GM23338 (cell line): ENCODE results near the gene SLC9A3. TPM values are rescaled to one million over a fixed set of nuclear protein-coding genes. Genes with fewer than 3 reads are reported as not detected.

Experiments
- ATAC-seq: fragments of 200-7000 bp; cut with Tn5 transposase; 3 replicates; pipeline ENCODE4 v1.9.1; 2020
- DNase-seq: peaks from one replicate; pipeline ENCODE4 v3.0.0-alpha.2; 2015; ENCODE audit warnings: low spot score
- H2AFZ ChIP-seq: fragments of 200-600 bp; sonication (generic); 2 replicates; pipeline ENCODE4 v1.8.0; 2016; ENCODE audit warnings: antibody characterized with exemption, mild to moderate bottlenecking, moderate library complexity
- H3F3A ChIP-seq: fragments of 200-600 bp; sonication (generic); replicated peaks from 2 replicates; pipeline ENCODE4 v1.8.0; 2017; ENCODE audit warnings: antibody characterized with exemption, mixed run types, low read depth
- H3K27ac ChIP-seq: fragments of 200-600 bp; sonication (generic); 2 replicates; pipeline ENCODE4 v1.6.1; 2016; ENCODE audit warnings: low read depth
- H3K27me3 ChIP-seq: fragments of 200-600 bp; sonication (generic); 2 replicates; pipeline ENCODE4 v1.8.0; 2016; ENCODE audit warnings: mild to moderate bottlenecking, mixed run types, moderate library complexity; ENCODE audit not compliant: insufficient read depth
- H3K36me3 ChIP-seq: fragments of 200-600 bp; sonication (generic); 2 replicates; pipeline ENCODE4 v1.8.0; 2016; ENCODE audit warnings: mild to moderate bottlenecking; ENCODE audit not compliant: insufficient read depth
- H3K4me1 ChIP-seq: fragments of 200-600 bp; sonication (generic); 2 replicates; pipeline ENCODE4 v1.8.0; 2016; ENCODE audit warnings: mild to moderate bottlenecking, moderate library complexity; ENCODE audit not compliant: insufficient read depth
- H3K4me2 ChIP-seq: fragments of 200-600 bp; sonication (generic); 2 replicates; pipeline ENCODE4 v1.7.1; 2017; ENCODE audit warnings: mixed run types
- H3K4me3 ChIP-seq: fragments of 200-600 bp; sonication (generic); 2 replicates; pipeline ENCODE4 v1.6.1; 2016; ENCODE audit warnings: mixed run types
- H3K79me2 ChIP-seq: fragments of 200-600 bp; sonication (generic); replicated peaks from 2 replicates; pipeline ENCODE4 v1.8.0; 2017; ENCODE audit warnings: mild to moderate bottlenecking; ENCODE audit not compliant: insufficient read depth
- H3K9me2 ChIP-seq: fragments of 200-600 bp; sonication (generic); 2 replicates; pipeline ENCODE4 v1.8.0; 2017; ENCODE audit not compliant: insufficient read depth
- H4K20me1 ChIP-seq: fragments of 200-600 bp; sonication (generic); replicated peaks from 2 replicates; pipeline ENCODE4 v1.8.0; 2017; ENCODE audit warnings: mild to moderate bottlenecking; ENCODE audit not compliant: insufficient read depth
- H3K27ac Mint-ChIP-seq: 2 replicates; pipeline ENCODE4 v1.8.0; 2020; ENCODE audit warnings: inconsistent platforms, mild to moderate bottlenecking, moderate library complexity, mixed read lengths
- H3K27me3 Mint-ChIP-seq: 3 replicates; pipeline ENCODE4 v1.8.0; 2022; ENCODE audit warnings: low read depth, mild to moderate bottlenecking, moderate library complexity, mixed read lengths, inconsistent platforms; ENCODE audit not compliant: insufficient read depth, poor library complexity
- H3K36me3 Mint-ChIP-seq: 3 replicates; pipeline ENCODE4 v1.8.0; 2021; ENCODE audit warnings: low read depth, mild to moderate bottlenecking, inconsistent platforms, moderate library complexity, mixed read lengths
- H3K4me1 Mint-ChIP-seq: 3 replicates; pipeline ENCODE4 v1.8.0; 2020; ENCODE audit warnings: mild to moderate bottlenecking, inconsistent platforms, mixed read lengths
- H3K4me3 Mint-ChIP-seq: 3 replicates; pipeline ENCODE4 v1.8.0; 2021; ENCODE audit warnings: moderate library complexity, mild to moderate bottlenecking, inconsistent platforms, mixed read lengths
- H3K9me3 Mint-ChIP-seq: 3 replicates; pipeline ENCODE4 v1.8.0; 2020; ENCODE audit warnings: moderate library complexity, mild to moderate bottlenecking, inconsistent platforms, mixed read lengths
- CREB1 ChIP-seq: fragments of 250-450 bp; sonication (Bioruptor Pico); IDR thresholded peaks from 2 replicates; pipeline ENCODE4 v1.5.0; 2020; ENCODE audit warnings: low read depth, mild to moderate bottlenecking, moderate library complexity
- ETS1 ChIP-seq: IDR thresholded peaks from 2 replicates; pipeline ENCODE4 v1.6.1; 2016; ENCODE audit warnings: antibody characterized with exemption
- EZH2 ChIP-seq: fragments of 200-600 bp; sonication (generic); IDR thresholded peaks from one replicate; pipeline ENCODE4 v1.8.0; 2017; ENCODE audit warnings: antibody characterized with exemption, mild to moderate bottlenecking, low read depth; ENCODE audit not compliant: unreplicated experiment
- JUNB ChIP-seq: IDR thresholded peaks from one replicate; pipeline ENCODE4 v1.6.1; 2016; ENCODE audit warnings: antibody characterized with exemption; ENCODE audit not compliant: unreplicated experiment
- NANOG ChIP-seq: IDR thresholded peaks from 2 replicates; pipeline ENCODE4 v1.6.1; 2016; ENCODE audit warnings: antibody characterized with exemption, borderline replicate concordance
- POLR2AphosphoS5 ChIP-seq: IDR thresholded peaks from 2 replicates; pipeline ENCODE4 v1.6.1; 2016; ENCODE audit warnings: antibody characterized with exemption, low read depth
- REST ChIP-seq: IDR thresholded peaks from one replicate; pipeline ENCODE4 v1.6.1; 2018; ENCODE audit warnings: antibody characterized with exemption; ENCODE audit not compliant: unreplicated experiment
- STAT1 ChIP-seq: IDR thresholded peaks from one replicate; pipeline ENCODE4 v1.6.1; 2016; ENCODE audit warnings: antibody characterized with exemption; ENCODE audit not compliant: unreplicated experiment
- ZNF114 ChIP-seq: fragments of 250-450 bp; sonication (Bioruptor Pico); IDR thresholded peaks from 2 replicates; pipeline ENCODE4 v1.5.0; 2020; ENCODE audit warnings: mild to moderate bottlenecking, moderate library complexity
- ZNF331 ChIP-seq: fragments of 250-450 bp; sonication (Bioruptor Pico); IDR thresholded peaks from 2 replicates; pipeline ENCODE4 v1.5.0; 2020; ENCODE audit warnings: low read depth, mild to moderate bottlenecking, moderate library complexity
- polyA plus RNA-seq: library from polyadenylated mRNA; unstranded; fragments of >200 nt; fragmentation: Nextera tagmentation; extraction: Ambion mirVana; gene quantifications from 2 replicates; pipeline ENCODE4 v1.2.1, GENCODE V29; 2016
- total RNA-seq: library from RNA; depleted of rRNA; stranded (reverse); fragments of >200 nt; shearing (Covaris generic); gene quantifications from 2 replicates; pipeline ENCODE4 v1.2.3, GENCODE V29; 2014
- TF ChIP-seq, protein P1 (sequence below), 2 experiments: fragments of 200-600 bp in 1 of 2; sonication (generic) in 1 of 2; conservative IDR thresholded peaks; 2 replicates each; pipeline versions ENCODE4 v1.5.1 to v1.6.1; 2016 to 2017; ENCODE audit warnings: antibody characterized with exemption in 2 of 2, low read depth in 2 of 2, mild to moderate bottlenecking in 2 of 2, moderate library complexity in 1 of 2

The SLC9A3 gene
- total and polyA plus RNA-seq, 2 experiments from 2014 or later: 0.39 to 3.1 TPM

DNA sequence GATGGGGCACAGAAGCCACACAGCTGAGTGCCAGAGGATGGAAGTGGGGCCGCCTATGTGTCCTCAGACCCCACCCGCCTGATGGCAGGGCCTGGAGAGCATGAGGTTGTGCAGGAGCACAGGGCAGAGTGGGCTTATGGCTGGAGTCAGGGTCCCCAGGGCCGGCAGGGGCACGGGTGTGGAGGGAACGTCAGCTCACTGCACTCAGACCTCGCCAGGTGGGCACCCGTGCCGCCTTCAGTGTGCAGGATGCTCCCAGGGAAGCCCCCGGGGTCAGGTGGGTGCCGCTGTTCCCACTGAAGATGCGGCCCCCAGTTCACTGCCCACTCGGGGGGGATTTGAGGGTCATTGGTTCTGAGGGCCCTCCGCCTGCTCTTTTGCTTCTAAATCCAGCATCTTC, 46.4 kb downstream of the SLC9A3 start:
- no peak overlapping the region for H3K4me3 ChIP-seq
- H2AFZ ChIP-seq: no peak overlapping the region
- DNase-seq (no peak), ATAC-seq (no peak)
- peaks cover 34% of the 10 kb centered on the region for H3K27me3 ChIP-seq
- H3K4me3 Mint-ChIP-seq: no peak overlapping the region
- H3K4me2 ChIP-seq: no peak overlapping the region
- H3K4me1 ChIP-seq: no peaks in the 10 kb centered on the region
- H3K4me1 Mint-ChIP-seq: peaks cover 3% of the 10 kb centered on the region; the same call in 1 of the 3 replicates
- H3F3A ChIP-seq: no peaks in the 10 kb centered on the region
- no peaks in the 10 kb centered on the region for H3K36me3 ChIP-seq
- no peaks in the 10 kb centered on the region for H3K9me3 Mint-ChIP-seq
- H3K9me2 ChIP-seq: no peaks in the 10 kb centered on the region
- H3K27ac Mint-ChIP-seq: no peak overlapping the region
- H3K27ac ChIP-seq: no peak overlapping the region
- no peak for TF ChIP-seq STAT1
- no peak for TF ChIP-seq ETS1
- no peak for TF ChIP-seq POLR2AphosphoS5
- no peak for TF ChIP-seq CREB1
- no peaks in the 10 kb centered on the region for H4K20me1 ChIP-seq
- H3K27me3 Mint-ChIP-seq: peaks cover 35% of the 10 kb centered on the region
- no peaks in the 10 kb centered on the region for H3K79me2 ChIP-seq
- no peaks in the 10 kb centered on the region for H3K36me3 Mint-ChIP-seq

DNA sequence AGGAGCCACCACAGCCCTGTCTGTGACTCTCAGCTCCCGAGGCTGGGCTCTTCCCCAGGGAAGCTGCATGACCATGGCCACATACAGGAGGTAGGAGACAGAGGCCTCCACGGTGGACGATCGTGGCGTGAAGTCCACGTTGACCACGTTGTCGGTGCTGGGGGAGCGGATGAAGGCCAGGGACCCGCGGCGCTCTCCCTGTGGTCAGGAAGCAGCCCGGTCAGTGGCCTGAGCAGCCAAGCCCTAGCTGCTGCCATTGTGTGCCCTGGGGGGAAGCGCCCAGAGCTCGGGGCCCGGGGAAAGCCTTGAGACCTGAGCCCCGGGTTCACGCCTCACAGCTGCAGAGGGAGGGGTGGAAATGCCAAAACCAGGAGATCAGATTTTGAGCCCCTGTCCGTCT, 47.0 kb downstream of the SLC9A3 start:
- Histone ChIP-seq H3K4me1 (no peaks in the 10 kb centered on the region), H3K27ac (no peak overlapping the region), H2AFZ (no peak overlapping the region), H3K4me2 (no peak overlapping the region), H3K36me3 (no peaks in the 10 kb centered on the region), H3F3A (no peaks in the 10 kb centered on the region), H4K20me1 (no peaks in the 10 kb centered on the region), H3K27me3 (peaks cover 34% of the 10 kb centered on the region), H3K4me3 (no peak overlapping the region), H3K79me2 (no peaks in the 10 kb centered on the region), H3K9me2 (no peaks in the 10 kb centered on the region)
- DNase-seq (no peak), ATAC-seq (no peak)
- H3K4me1 Mint-ChIP-seq: peaks cover 3% of the 10 kb centered on the region; the same call in 1 of the 3 replicates
- H3K27me3 Mint-ChIP-seq: peaks cover 35% of the 10 kb centered on the region
- no peaks in the 10 kb centered on the region for H3K9me3 Mint-ChIP-seq
- H3K27ac Mint-ChIP-seq: no peak overlapping the region
- no peaks in the 10 kb centered on the region for H3K36me3 Mint-ChIP-seq
- no peak overlapping the region for H3K4me3 Mint-ChIP-seq
- TF ChIP-seq STAT1 (no peak), ZNF114 (CRISPR knock-in tag) (no peak), REST (no peak), ZNF331 (CRISPR knock-in tag) (no peak), JUNB (no peak), CREB1 (no peak), ETS1 (no peak), POLR2AphosphoS5 (no peak), EZH2 (no peak), NANOG (no peak)
- TF ChIP-seq, protein P1, sequence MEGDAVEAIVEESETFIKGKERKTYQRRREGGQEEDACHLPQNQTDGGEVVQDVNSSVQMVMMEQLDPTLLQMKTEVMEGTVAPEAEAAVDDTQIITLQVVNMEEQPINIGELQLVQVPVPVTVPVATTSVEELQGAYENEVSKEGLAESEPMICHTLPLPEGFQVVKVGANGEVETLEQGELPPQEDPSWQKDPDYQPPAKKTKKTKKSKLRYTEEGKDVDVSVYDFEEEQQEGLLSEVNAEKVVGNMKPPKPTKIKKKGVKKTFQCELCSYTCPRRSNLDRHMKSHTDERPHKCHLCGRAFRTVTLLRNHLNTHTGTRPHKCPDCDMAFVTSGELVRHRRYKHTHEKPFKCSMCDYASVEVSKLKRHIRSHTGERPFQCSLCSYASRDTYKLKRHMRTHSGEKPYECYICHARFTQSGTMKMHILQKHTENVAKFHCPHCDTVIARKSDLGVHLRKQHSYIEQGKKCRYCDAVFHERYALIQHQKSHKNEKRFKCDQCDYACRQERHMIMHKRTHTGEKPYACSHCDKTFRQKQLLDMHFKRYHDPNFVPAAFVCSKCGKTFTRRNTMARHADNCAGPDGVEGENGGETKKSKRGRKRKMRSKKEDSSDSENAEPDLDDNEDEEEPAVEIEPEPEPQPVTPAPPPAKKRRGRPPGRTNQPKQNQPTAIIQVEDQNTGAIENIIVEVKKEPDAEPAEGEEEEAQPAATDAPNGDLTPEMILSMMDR (conservative IDR thresholded peaks at IDR 0.05; ENCODE audit: low read depth in 2 of 2): no peak
